Liver (tissue), 3 donors: ENCODE measurements around the gene BMP6.

ENCODE experiments used
- EGR1 ChIP-seq, 2 donors: IDR thresholded peaks; 2 replicates each; pipeline ENCODE4 v1.6.1; 2016 to 2018; ENCODE audit warnings: antibody characterized with exemption in 2 of 2, low read depth in 2 of 2
- JUND ChIP-seq, 2 donors: IDR thresholded peaks; 2 replicates each; pipeline ENCODE4 v1.6.1; 2016; ENCODE audit warnings: antibody characterized with exemption in 2 of 2
- RAD21 ChIP-seq, 2 donors: IDR thresholded peaks; 2 replicates each; pipeline ENCODE4 v1.6.1; 2016; ENCODE audit warnings: antibody characterized with exemption in 2 of 2, mild to moderate bottlenecking in 2 of 2
- TAF1 ChIP-seq: conservative IDR thresholded peaks from 2 replicates; pipeline ENCODE4 v1.6.1; 2016; ENCODE audit warnings: antibody characterized with exemption, mild to moderate bottlenecking
- TF ChIP-seq, protein P1 (sequence below): fragments of 150-350 bp; IDR thresholded peaks from 2 replicates; pipeline ENCODE4 v1.5.1; 2017; ENCODE audit warnings: improper control_type of control experiment, low read depth, low read length; ENCODE audit not compliant: missing input control
- TF ChIP-seq, protein P2 (sequence below): IDR thresholded peaks from 2 replicates; pipeline ENCODE4 v1.6.1; 2016; ENCODE audit warnings: antibody characterized with exemption
- donor health status: healthy.
- donor health status: healthy.

- TF ChIP-seq, protein P1, sequence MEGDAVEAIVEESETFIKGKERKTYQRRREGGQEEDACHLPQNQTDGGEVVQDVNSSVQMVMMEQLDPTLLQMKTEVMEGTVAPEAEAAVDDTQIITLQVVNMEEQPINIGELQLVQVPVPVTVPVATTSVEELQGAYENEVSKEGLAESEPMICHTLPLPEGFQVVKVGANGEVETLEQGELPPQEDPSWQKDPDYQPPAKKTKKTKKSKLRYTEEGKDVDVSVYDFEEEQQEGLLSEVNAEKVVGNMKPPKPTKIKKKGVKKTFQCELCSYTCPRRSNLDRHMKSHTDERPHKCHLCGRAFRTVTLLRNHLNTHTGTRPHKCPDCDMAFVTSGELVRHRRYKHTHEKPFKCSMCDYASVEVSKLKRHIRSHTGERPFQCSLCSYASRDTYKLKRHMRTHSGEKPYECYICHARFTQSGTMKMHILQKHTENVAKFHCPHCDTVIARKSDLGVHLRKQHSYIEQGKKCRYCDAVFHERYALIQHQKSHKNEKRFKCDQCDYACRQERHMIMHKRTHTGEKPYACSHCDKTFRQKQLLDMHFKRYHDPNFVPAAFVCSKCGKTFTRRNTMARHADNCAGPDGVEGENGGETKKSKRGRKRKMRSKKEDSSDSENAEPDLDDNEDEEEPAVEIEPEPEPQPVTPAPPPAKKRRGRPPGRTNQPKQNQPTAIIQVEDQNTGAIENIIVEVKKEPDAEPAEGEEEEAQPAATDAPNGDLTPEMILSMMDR = no peak
- TF ChIP-seq, protein P2, sequence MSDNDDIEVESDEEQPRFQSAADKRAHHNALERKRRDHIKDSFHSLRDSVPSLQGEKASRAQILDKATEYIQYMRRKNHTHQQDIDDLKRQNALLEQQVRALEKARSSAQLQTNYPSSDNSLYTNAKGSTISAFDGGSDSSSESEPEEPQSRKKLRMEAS = no peak
- TF ChIP-seq EGR1 (IDR thresholded peaks at IDR 0.05; ENCODE audit: low read depth in 2 of 2) = no peak
- no peak for TF ChIP-seq JUND (IDR thresholded peaks at IDR 0.05)
- TF ChIP-seq TAF1 = no peak
- no peak for TF ChIP-seq RAD21 (IDR thresholded peaks at IDR 0.05)
Observed at GRCh38 chr6:7907159-7907558, 181.3 kb downstream of the BMP6 start.
